GM12865 (cell line): ENCODE measurements around the gene TMEM82.

Experiments used
- DNase-seq: peaks from one replicate; pipeline ENCODE4 v3.0.0; 2010; ENCODE audit warnings: low read depth
- H3K4me3 ChIP-seq: 2 replicates; pipeline ENCODE4 v1.5.1; 2011; ENCODE audit warnings: mild to moderate bottlenecking, low read depth, low read length, control low read depth
- TF ChIP-seq, protein P1 (sequence below): IDR thresholded peaks from 2 replicates; pipeline ENCODE4 v1.5.1; 2011; ENCODE audit warnings: low read length, control low read depth, low read depth, inconsistent platforms; ENCODE audit not compliant: insufficient read depth; ENCODE audit errors: missing control alignments

The TMEM82 gene

DNA sequence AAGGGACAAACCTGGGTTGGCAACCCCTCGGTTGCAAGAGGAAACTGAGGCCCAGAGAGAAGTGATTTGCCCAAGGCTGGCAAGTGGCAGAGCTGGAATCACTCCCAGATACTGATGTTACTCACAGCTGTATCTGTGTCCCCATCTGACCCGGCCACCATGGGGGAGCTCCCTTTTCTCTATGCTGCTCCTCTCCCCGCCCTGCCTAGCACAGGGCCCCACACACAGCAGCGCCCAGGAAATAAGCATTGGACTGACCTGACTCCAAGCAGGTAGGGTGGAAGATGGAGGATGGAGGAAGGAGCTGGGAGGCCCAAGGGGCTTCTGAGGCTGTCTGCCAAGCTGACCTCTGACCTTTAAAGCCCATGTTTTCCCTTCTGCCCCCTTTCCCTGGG lies 13.3 kb downstream of the TMEM82 start:
- TF ChIP-seq, protein P1, sequence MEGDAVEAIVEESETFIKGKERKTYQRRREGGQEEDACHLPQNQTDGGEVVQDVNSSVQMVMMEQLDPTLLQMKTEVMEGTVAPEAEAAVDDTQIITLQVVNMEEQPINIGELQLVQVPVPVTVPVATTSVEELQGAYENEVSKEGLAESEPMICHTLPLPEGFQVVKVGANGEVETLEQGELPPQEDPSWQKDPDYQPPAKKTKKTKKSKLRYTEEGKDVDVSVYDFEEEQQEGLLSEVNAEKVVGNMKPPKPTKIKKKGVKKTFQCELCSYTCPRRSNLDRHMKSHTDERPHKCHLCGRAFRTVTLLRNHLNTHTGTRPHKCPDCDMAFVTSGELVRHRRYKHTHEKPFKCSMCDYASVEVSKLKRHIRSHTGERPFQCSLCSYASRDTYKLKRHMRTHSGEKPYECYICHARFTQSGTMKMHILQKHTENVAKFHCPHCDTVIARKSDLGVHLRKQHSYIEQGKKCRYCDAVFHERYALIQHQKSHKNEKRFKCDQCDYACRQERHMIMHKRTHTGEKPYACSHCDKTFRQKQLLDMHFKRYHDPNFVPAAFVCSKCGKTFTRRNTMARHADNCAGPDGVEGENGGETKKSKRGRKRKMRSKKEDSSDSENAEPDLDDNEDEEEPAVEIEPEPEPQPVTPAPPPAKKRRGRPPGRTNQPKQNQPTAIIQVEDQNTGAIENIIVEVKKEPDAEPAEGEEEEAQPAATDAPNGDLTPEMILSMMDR = no peak
- no peak for DNase-seq
- H3K4me3 ChIP-seq = no peak overlapping the region

DNA sequence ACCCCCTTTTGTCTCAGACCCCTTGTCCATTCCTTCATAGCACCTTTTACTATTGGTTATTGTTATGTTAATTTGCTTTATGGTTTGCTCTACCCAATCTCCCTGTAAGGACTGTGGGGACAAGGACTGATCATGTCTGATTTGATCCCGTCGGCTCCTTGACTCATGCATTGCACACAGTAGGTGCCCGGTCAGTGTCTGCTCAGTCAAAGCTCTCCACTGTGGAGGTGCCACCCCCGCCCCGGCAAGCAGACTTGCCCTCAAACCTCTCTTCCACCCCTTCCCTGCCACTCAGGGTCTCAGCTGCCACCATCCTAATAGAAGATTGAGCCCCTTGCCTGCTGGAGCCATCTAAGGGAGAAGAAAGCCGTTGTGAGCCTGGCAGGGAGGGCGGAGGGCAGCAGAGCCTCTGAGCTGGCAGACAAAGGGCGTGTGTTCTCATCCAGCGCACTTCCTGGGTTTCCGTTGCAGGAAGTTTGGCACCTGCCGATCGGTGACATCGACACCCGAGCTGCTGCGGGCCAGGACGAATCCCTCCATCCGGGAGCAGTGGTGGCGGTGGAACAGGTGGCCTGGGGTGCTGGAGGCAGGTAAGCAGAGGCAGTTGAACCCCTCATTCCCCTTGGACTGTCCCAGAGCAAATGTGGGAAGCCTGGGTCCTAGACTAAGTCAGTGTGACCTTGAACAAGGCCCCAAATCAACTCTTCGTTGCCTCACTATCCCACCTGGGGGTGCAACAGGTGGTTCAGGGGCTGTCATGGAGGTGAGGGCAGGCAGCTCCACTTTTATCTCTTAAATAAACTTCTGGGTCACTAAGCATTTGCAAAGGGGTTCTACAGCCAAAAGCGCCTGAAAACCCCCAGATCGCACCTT lies 14.1 kb downstream of the TMEM82 start:
- TF ChIP-seq, protein P1 = no peak
- no peak overlapping the region for H3K4me3 ChIP-seq
- DNase-seq = no peak

DNA sequence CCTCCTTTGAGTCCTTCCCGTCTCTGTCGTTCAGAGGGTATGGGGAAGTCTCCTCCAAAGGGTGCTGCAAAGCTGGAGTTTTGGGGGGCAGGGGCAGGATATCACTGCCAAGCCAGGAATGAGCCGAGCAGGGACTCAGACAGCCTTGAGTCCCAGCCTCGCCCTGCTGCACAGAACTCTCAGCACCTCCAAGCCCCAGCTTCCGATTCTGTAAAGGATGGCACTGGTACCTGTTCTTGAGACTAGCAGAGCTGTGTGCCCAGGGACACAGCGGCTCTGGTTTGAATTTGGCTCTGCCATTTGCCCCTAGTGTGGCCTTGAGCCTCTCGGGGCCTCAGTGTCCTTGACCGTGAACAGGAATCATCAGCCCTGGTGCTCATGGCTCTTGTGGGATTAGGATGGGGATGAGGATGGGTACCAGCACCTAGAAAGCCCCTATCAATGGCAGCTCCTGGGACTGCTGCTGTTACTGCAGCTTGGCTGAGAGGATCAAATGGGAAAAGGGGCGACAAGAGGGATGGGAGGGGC lies 14.8 kb downstream of the TMEM82 start:
- no peak for DNase-seq
- TF ChIP-seq, protein P1 = no peak
- no peak overlapping the region for H3K4me3 ChIP-seq

DNA sequence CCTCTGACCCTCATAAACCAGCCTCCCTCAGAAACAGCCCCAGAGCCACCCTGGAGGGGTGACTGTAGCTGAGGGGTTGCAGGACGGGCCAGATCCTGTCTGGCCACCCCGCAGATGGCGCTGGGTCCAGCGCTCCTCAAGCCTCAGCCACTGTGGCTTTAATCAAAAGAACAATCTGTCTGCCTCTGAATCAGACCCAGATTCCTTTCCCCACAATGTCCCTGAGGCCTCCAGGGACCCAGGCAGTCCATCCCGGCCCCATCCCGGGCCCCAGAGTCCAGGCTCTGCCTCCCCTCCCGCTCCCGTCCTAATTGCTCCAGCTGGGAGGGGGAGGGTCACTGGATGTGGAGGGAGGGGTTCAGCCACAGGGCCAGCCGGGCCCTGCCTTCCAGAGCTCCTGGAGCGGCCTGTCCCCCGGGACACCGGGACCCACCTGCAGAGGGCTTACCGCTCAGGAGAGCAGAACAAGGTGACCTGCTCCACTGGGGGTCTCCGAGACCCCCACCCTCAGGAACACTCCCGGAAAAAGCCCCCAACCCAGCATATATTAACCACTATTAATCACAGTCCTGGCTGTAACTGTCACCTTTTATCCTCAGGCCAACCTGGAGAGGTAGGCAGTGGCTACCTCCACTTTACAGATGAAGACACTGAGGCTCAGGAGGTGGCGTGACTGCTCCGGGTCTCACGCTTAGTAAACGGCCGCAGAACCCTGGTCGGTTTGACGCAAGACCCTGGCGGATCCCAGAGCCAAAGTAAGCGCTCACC lies 15.5 kb downstream of the TMEM82 start:
- TF ChIP-seq, protein P1 = no peak
- DNase-seq = no peak
- no peak overlapping the region for H3K4me3 ChIP-seq

DNA sequence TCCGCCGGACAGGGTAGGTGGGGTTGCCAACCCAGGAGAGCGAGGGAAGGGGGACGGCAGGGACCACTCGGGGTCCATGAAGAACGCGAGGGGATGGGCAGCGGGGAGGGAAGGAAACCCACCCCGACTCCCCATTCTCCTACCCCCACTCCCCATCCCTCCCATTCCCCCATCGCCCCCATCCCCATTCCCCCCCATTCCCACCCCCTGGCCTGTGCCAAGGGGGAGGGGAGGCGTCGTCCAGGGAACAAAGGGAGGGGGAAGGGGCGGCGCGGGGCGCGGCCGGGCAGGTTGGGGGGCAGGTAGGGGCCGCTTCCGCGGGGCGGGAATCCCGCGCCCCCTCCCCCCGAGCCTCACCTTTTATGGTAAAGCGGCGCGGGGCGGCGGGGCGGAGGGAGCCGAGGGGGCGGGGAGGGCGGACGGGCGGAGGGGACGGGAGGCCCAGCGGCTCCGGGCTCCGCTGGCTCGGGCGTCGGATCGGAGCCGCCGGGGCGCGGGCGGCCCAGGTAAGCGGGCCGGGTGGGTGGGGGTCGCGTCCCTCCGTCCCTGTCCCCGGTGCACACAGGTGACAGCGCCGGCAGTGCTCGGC lies 16.1 kb downstream of the TMEM82 start, which contains the start of gene FBLIM1:
TSS of gene FBLIM1 (plus strand) at position 453 of the 589 bp plus-strand sequence. CDS start 6,189 bp downstream, outside the sequence.
- H3K4me3 ChIP-seq = no peak within 1 kb of the TSS
- DNase-seq = no peak

More for the DNA sequence above, 16.1 kb downstream of the TMEM82 start, which contains the start of gene FBLIM1:
- TF ChIP-seq, protein P1 = no peak
